LNCAP (cell line): ENCODE results near the gene IMP3.

Experiments used
- TF ChIP-seq, protein P1 (sequence below): fragments of 450-650 bp; IDR thresholded peaks from 2 replicates; pipeline ENCODE4 v1.5.1; 2017; ENCODE audit warnings: mild to moderate bottlenecking

Gene IMP3

DNA sequence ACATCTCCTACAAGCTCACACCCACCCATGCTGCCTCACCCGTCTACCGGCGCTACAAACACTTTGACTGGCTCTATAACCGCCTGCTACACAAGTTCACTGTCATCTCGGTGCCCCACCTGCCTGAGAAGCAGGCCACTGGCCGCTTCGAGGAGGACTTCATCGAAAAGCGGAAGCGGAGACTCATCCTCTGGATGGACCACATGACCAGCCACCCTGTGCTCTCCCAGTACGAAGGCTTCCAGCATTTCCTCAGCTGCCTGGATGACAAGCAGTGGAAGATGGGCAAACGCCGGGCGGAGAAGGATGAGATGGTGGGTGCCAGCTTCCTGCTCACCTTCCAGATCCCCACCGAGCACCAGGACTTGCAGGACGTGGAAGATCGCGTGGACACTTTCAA lies 9.8 kb upstream of the IMP3 start:
- TF ChIP-seq, protein P1, sequence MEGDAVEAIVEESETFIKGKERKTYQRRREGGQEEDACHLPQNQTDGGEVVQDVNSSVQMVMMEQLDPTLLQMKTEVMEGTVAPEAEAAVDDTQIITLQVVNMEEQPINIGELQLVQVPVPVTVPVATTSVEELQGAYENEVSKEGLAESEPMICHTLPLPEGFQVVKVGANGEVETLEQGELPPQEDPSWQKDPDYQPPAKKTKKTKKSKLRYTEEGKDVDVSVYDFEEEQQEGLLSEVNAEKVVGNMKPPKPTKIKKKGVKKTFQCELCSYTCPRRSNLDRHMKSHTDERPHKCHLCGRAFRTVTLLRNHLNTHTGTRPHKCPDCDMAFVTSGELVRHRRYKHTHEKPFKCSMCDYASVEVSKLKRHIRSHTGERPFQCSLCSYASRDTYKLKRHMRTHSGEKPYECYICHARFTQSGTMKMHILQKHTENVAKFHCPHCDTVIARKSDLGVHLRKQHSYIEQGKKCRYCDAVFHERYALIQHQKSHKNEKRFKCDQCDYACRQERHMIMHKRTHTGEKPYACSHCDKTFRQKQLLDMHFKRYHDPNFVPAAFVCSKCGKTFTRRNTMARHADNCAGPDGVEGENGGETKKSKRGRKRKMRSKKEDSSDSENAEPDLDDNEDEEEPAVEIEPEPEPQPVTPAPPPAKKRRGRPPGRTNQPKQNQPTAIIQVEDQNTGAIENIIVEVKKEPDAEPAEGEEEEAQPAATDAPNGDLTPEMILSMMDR: no peak

DNA sequence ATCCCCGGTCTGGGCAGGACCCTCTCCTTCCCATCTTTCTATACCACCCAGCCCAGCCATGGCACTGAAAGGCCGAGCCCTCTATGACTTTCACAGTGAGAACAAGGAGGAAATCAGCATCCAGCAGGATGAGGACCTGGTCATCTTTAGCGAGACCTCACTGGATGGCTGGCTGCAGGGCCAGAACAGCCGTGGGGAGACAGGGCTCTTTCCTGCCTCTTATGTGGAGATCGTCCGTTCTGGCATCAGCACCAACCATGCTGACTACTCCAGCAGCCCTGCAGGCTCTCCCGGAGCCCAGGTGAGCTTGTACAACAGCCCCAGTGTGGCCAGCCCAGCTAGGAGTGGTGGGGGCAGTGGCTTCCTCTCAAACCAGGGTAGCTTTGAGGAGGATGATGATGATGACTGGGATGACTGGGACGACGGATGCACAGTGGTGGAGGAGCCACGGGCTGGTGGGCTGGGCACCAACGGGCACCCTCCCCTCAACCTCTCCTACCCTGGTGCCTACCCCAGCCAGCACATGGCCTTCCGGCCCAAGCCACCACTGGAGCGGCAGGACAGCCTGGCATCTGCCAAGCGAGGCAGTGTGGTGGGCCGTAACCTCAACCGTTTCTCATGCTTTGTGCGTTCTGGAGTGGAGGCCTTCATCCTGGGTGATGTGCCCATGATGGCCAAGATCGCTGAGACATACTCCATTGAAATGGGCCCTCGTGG lies 9.2 kb upstream of the IMP3 start:
- TF ChIP-seq, protein P1: no peak

DNA sequence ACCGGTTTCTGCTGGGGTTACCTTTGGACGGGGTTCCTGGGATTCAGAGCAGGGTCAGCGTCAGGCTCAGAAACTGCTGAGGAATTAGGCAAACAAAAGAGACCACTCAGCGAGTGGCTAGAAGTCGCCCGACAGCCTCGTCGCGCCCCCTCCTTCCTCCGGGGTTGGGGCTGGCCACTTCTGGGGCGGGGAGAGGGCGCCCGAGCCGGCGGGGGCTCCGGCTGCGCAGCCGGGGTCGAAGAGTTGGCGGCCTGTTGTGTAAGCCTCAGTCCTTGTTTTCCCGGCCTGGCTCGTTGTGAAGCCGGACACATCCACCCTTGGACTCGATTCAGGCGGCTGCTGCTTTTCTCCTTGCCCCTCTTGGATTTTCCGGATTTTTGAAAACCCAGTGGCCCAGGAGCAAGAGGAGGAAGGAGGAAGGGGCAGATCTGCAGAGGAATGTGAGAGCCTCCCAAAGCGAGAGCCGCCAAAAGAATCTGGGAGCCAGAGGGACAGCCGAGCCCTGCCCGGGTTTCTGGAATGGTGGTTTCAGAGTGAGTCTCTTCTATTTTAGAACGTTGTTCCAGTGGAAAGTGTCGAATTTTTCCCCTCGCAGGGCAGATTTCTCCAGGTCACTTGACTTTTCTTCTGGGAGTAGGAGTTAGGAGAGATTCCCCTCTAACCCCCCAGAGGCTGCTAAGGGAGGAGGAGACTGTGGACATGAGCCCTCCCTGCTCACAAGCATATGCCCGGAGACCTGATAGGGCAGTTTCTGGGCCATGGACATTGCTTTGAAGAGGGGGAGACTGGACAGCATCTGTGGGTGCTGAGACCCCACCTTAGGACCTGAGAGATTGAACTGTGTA lies 8.4 kb upstream of the IMP3 start:
- TF ChIP-seq, protein P1: no peak

DNA sequence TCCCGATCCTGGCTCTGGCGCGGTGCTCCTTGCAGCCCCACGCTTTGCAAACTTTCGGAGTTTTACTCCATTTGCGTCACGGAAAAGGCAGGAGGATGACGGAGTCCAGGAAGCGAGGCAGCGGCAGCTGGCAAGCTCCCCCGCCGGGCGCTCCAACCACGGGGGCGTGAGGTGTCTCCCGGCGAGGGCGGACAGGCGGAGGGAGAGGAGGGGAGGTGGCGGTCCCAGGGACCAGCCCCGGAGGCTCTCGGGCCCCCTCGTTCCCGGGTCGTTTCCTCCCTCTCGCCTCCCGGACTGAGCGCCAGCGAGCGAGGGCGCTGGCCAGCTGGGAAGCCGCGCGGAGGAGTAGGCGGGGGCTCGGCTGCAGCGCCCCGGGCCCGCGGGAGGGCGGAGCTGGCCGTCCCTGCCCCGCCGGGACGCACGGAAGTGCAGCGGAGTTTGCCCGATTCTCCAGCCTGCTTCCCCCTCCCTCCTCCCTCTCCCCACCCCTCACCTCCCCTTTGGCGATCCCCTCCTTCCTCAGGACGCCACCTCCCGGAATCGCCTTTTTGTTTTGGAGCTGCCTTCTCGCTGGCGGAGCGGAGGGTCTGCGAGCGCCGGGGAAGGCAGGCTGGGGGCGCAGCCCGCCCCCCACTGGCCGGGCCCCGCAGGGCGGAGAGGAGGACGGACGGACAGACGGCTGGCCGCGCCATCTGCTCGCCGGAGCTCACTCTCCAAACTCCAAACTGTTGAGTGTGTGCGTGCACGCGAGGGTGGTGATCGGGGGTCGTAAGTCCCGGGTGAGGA lies 7.5 kb upstream of the IMP3 start, which contains the start of gene SNX33:
TSS of gene SNX33 (plus strand) at position 543 of the 786 bp plus-strand sequence. CDS start 1,191 bp downstream, outside the sequence.
- TF ChIP-seq, protein P1: peak; percentile 57

DNA sequence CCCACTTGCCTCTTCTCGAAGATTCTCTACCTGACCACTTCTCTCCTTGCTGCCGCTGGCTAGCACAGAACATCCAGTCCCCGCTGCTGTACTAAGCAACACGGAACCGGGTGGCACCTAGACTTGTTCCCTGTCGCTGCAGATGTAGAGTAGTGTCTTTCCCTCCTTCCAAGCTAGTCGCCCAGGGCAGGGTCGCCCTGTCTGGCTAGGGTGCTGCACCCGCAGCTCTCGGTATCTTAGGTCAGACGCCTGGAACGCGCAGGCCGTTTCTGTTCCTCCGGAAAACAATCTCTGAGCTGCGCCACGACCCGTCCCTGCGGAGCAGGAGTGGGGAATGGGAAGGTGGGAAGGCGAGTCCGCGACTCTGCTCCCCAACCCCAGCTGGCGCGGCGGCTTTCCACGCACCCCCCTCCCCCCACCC lies 6.9 kb upstream of the IMP3 start:
- TF ChIP-seq, protein P1: no peak

DNA sequence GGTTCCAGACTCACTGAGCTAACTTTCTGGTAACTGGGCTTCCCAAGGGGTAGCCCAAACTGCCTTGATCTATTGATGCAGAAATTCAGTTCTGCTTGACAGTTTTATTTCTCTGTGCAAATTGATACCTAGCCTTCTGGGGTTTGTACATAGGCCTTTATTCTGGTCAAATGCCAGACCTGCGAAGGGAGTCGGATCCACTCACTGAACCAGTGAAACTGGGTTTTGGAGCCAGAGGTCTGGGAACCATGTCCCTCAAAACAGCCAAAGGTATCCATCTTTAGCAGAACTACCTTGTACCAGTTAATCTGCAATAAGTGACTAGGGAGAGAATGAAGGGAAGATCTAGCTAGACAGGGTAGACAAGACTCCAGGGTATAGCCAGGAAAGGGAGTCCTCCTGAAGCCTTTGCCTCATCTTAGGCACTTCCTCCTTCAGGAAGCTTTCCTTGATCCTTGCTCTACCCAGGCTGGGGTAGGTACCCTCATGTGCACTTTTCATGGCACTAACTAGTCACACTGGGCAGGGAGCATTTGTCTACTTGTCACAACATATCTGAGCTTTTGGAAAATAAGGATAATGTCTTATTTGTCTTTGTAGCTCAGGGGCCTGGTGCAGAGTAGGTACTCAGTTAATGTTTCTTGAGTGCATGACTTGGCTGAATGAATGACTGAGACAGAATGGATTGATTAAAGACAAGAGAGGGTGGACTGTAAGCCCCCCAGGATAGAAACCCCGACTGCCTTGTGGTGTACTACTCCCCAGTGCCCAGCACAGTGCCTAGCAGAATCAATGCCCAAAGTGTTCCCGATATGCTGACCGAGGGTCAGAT lies 6.3 kb upstream of the IMP3 start:
- TF ChIP-seq, protein P1: no peak

DNA sequence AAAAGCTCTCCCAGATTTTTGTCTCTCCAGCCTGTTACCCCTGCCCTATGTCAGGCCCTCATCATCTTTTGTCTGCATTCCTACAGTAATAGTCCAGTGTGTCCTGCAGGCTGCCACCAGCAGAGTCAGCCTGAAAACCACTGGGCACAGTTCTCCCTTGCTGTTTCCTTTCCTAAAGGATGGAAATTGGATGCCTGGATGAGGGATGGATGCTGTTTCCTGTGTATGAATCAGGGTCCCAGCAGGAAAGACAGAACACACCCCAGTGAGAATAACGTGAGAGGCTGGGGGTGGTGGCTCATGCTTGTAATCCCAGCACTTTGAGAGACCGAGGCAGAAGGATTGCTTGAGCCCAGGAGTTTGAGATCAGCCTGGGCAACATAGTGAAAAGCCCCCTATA lies 4.4 kb upstream of the IMP3 start:
- TF ChIP-seq, protein P1: no peak
